IMR-90 (cell line): ENCODE data around the gene ZNF521. TPM values are rescaled to one million over a fixed set of nuclear protein-coding genes. Genes with fewer than 3 reads are reported as not detected.

Source experiments
- ATAC-seq: fragments of 200-7000 bp; cut with Tn5 transposase; 2 replicates; pipeline ENCODE4 v1.9.1; 2020; ENCODE audit warnings: low read depth, mild to moderate bottlenecking, moderate library complexity
- BruUV-seq: library from RNA; stranded (reverse); fragments of 400-500 nt; replicated peaks from 2 replicates; lab custom pipeline; 2021; lab: Mats Ljungman, UMichigan
- CTCF ChIA-PET: fragments of 300-600 bp; formaldehyde crosslinking; extraction: SDS; loops from one replicate; lab custom pipeline; 2021; ENCODE audit warnings: antibody characterized with exemption; lab: Yijun Ruan, JAX
- POLR2A ChIA-PET: fragments of 300-600 bp; sonication (Branson Sonifier 250); formaldehyde crosslinking; loops from one replicate; lab custom pipeline; 2022; ENCODE audit warnings: antibody characterized with exemption; ENCODE audit not compliant: unreplicated experiment; lab: Charles Lee
- DNase-seq: peaks from one replicate; pipeline ENCODE4 v3.0.0; 2013
- H2AFZ ChIP-seq: replicated peaks from 2 replicates; pipeline ENCODE3; 2013; ENCODE audit warnings: low read length, mild to moderate bottlenecking; ENCODE audit not compliant: poor library complexity
- H2AK5ac ChIP-seq: 2 replicates; pipeline ENCODE4 v1.6.1; 2013; ENCODE audit warnings: low read depth, low read length, inconsistent platforms
- H2AK9ac ChIP-seq: replicated peaks from 2 replicates; pipeline ENCODE3; 2013; ENCODE audit warnings: mild to moderate bottlenecking, low read depth, low read length, moderate library complexity; ENCODE audit not compliant: poor library complexity
- H2BK120ac ChIP-seq: 2 replicates; pipeline ENCODE4 v1.6.1; 2013; ENCODE audit warnings: low read depth, low read length, inconsistent platforms
- H2BK15ac ChIP-seq: 3 replicates; pipeline ENCODE4 v1.6.1; 2013; ENCODE audit warnings: low read depth, low read length, inconsistent platforms
- H2BK20ac ChIP-seq: 2 replicates; pipeline ENCODE4 v1.6.1; 2013; ENCODE audit warnings: low read depth, mild to moderate bottlenecking, inconsistent platforms, low read length, moderate library complexity
- H2BK5ac ChIP-seq: 2 replicates; pipeline ENCODE4 v1.6.1; 2013; ENCODE audit warnings: mild to moderate bottlenecking, low read depth, low read length, inconsistent platforms; ENCODE audit not compliant: poor library complexity, severe bottlenecking
- H3K14ac ChIP-seq: replicated peaks from 2 replicates; pipeline ENCODE4 v1.6.1; 2013; ENCODE audit warnings: low read depth, low read length, inconsistent platforms
- H3K18ac ChIP-seq: 2 replicates; pipeline ENCODE4 v1.6.1; 2013; ENCODE audit warnings: low read depth, low read length, control low read depth
- H3K23ac ChIP-seq: 2 replicates; pipeline ENCODE4 v1.6.1; 2013; ENCODE audit warnings: low read depth, low read length, inconsistent platforms
- H3K27ac ChIP-seq: 2 replicates; pipeline ENCODE4 v1.5.1; 2013; ENCODE audit warnings: mild to moderate bottlenecking, control low read depth, low read length; ENCODE audit not compliant: insufficient read depth
- H3K27me3 ChIP-seq: 2 replicates; pipeline ENCODE4 v1.6.1; 2013; ENCODE audit warnings: low read length; ENCODE audit not compliant: control insufficient read depth, insufficient read depth
- H3K36me3 ChIP-seq: 2 replicates; pipeline ENCODE4 v1.6.1; 2013; ENCODE audit warnings: low read length, mixed read lengths; ENCODE audit not compliant: control insufficient read depth, insufficient read depth
- H3K4ac ChIP-seq: 2 replicates; pipeline ENCODE4 v1.6.1; 2013; ENCODE audit warnings: low read depth, low read length, inconsistent platforms
- H3K4me1 ChIP-seq: 2 replicates; pipeline ENCODE4 v1.6.1; 2013; ENCODE audit warnings: low read length, mixed read lengths; ENCODE audit not compliant: control insufficient read depth, insufficient read depth
- H3K4me2 ChIP-seq: 2 replicates; pipeline ENCODE4 v1.6.1; 2013; ENCODE audit warnings: low read depth, mild to moderate bottlenecking, control low read depth, low read length, moderate library complexity
- H3K4me3 ChIP-seq: 2 replicates; pipeline ENCODE4 v1.5.1; 2013; ENCODE audit warnings: low read depth, mild to moderate bottlenecking, control low read depth, low read length, moderate library complexity; ENCODE audit not compliant: insufficient read depth
- H3K56ac ChIP-seq: 2 replicates; pipeline ENCODE4 v1.6.1; 2013; ENCODE audit warnings: low read length, inconsistent platforms; ENCODE audit not compliant: insufficient read depth; ENCODE audit errors: extremely low read depth
- H3K79me1 ChIP-seq, 2 experiments: 2 replicates each; pipeline ENCODE4 v1.6.1; 2013; ENCODE audit warnings: low read length in 2 of 2, inconsistent platforms in 1 of 2, low read depth in 1 of 2
- H3K9ac ChIP-seq: 2 replicates; pipeline ENCODE4 v1.6.1; 2013; ENCODE audit warnings: low read depth, low read length, control low read depth
- H3K9me1 ChIP-seq: 2 replicates; pipeline ENCODE4 v1.6.1; 2013; ENCODE audit warnings: low read length, inconsistent platforms; ENCODE audit not compliant: insufficient read depth
- H3K9me3 ChIP-seq: 2 replicates; pipeline ENCODE4 v1.6.1; 2013; ENCODE audit warnings: low read length; ENCODE audit not compliant: control insufficient read depth, insufficient read depth
- H4K20me1 ChIP-seq: 2 replicates; pipeline ENCODE4 v1.6.1; 2013; ENCODE audit warnings: low read length, inconsistent platforms; ENCODE audit not compliant: insufficient read depth
- H4K5ac ChIP-seq: 2 replicates; pipeline ENCODE4 v1.6.1; 2013; ENCODE audit warnings: mild to moderate bottlenecking, low read depth, low read length, control low read depth
- H4K8ac ChIP-seq, 2 experiments: 2 replicates each; pipeline ENCODE4 v1.6.1; 2013; ENCODE audit warnings: low read depth in 2 of 2, low read length in 2 of 2, control low read depth in 1 of 2, inconsistent platforms in 1 of 2
- H4K91ac ChIP-seq: 2 replicates; pipeline ENCODE4 v1.6.1; 2013; ENCODE audit warnings: low read depth, low read length, inconsistent platforms; ENCODE audit not compliant: insufficient read depth
- BHLHE40 ChIP-seq: fragments of 150-350 bp; IDR thresholded peaks from 2 replicates; pipeline ENCODE4 v1.6.1; 2016; ENCODE audit warnings: mild to moderate bottlenecking, low read depth, low read length
- CEBPB ChIP-seq: IDR thresholded peaks from 2 replicates; pipeline ENCODE4 v1.6.1; 2012; ENCODE audit warnings: low read depth, low read length, improper control_type of control experiment
- CHD1 ChIP-seq: IDR thresholded peaks from 2 replicates; pipeline ENCODE4 v1.6.1; 2012; ENCODE audit warnings: low read depth, low read length, improper control_type of control experiment
- CTCF ChIP-seq: conservative IDR thresholded peaks from 2 replicates; pipeline ENCODE4 v1.5.1; 2012; ENCODE audit warnings: mild to moderate bottlenecking, low read depth, low read length, improper control_type of control experiment
- ELK1 ChIP-seq: fragments of 150-350 bp; IDR thresholded peaks from 2 replicates; pipeline ENCODE4 v1.6.1; 2016; ENCODE audit warnings: low read depth, mild to moderate bottlenecking, low read length, moderate library complexity, borderline replicate concordance
- FOS ChIP-seq: fragments of 150-350 bp; IDR thresholded peaks from 2 replicates; pipeline ENCODE4 v1.6.1; 2016; ENCODE audit warnings: low read depth, low read length
- MAFK ChIP-seq: IDR thresholded peaks from 2 replicates; pipeline ENCODE4 v1.6.1; 2012; ENCODE audit warnings: low read depth, low read length, improper control_type of control experiment
- MAZ ChIP-seq: IDR thresholded peaks from 2 replicates; pipeline ENCODE4 v1.6.1; 2012; ENCODE audit warnings: low read depth, mild to moderate bottlenecking, low read length, improper control_type of control experiment, moderate library complexity, borderline replicate concordance
- MXI1 ChIP-seq: IDR thresholded peaks from 2 replicates; pipeline ENCODE4 v1.6.1; 2012; ENCODE audit warnings: low read depth, mild to moderate bottlenecking, low read length, moderate library complexity, borderline replicate concordance
- NFE2L2 ChIP-seq: fragments of 150-350 bp; IDR thresholded peaks from 2 replicates; pipeline ENCODE4 v1.6.1; 2016; ENCODE audit warnings: low read depth, mild to moderate bottlenecking, low read length
- POLR2A ChIP-seq: IDR thresholded peaks from 2 replicates; pipeline ENCODE4 v1.6.1; 2012; ENCODE audit warnings: mild to moderate bottlenecking, low read depth, low read length
- RAD21 ChIP-seq: IDR thresholded peaks from 2 replicates; pipeline ENCODE4 v1.6.1; 2012; ENCODE audit warnings: low read length, improper control_type of control experiment
- RCOR1 ChIP-seq: IDR thresholded peaks from 2 replicates; pipeline ENCODE4 v1.6.1; 2012; ENCODE audit warnings: mild to moderate bottlenecking, low read length, improper control_type of control experiment; ENCODE audit not compliant: insufficient replicate concordance
- RFX5 ChIP-seq: IDR thresholded peaks from 2 replicates; pipeline ENCODE4 v1.8.0; 2012; ENCODE audit warnings: low read depth, mild to moderate bottlenecking, low read length, moderate library complexity
- USF2 ChIP-seq: fragments of 150-350 bp; IDR thresholded peaks from 2 replicates; pipeline ENCODE4 v1.6.1; 2017; ENCODE audit warnings: mild to moderate bottlenecking, antibody characterized with exemption, low read length, low read depth
- WGBS, 2 experiments: methylation state at CpG; one replicate each; pipeline versions ENCODE4 v1.1.5 to v1.1.7; 2013; ENCODE audit warnings: missing lambda C conversion rate in 2 of 2; ENCODE audit not compliant: insufficient read length in 1 of 2; ENCODE audit errors: extremely low coverage in 2 of 2; 5-methylcytosine and 5-hydroxymethylcytosine counted together
- dilution Hi-C: fragments of 300-500 bp; cut with HindIII; formaldehyde crosslinking; loops from one replicate; pipeline ENCODE4 v1.14.3; 2018; ENCODE audit warnings: low sequenced_read_pairs; ENCODE audit not compliant: unreplicated experiment
- in situ Hi-C: fragments of 300-500 bp; cut with MboI; formaldehyde crosslinking; loops from 3 replicates; pipeline ENCODE4 v1.14.3; 2019; ENCODE audit warnings: low sequenced_read_pairs, inconsistent platforms, mixed read lengths
- intact Hi-C: fragments of 100-400 bp; cut with micrococcal nuclease; formaldehyde crosslinking; loops from 2 replicates; pipeline ENCODE4 v1.10.0; 2022
- polyA plus RNA-seq, 3 experiments: library from polyadenylated mRNA; depleted of rRNA; stranded (reverse); fragments of >200 nt; gene quantifications; 2 replicates each; pipeline ENCODE4 v1.2.3, GENCODE V29; 2012; ENCODE audit warnings: low replicate concordance in 1 of 3
- total RNA-seq: library from RNA; depleted of rRNA; stranded (reverse); fragments of >200 nt; gene quantifications from 2 replicates; pipeline ENCODE4 v1.2.3, GENCODE V29; 2012

ZNF521 gene
- total and polyA plus RNA-seq, 2 of the 4 experiments (the other 2 are of a cell fraction), result 21.5 to 59.3 TPM

GRCh38 chr18:25345081-25345866 lies 6.7 kb downstream of the ZNF521 start:
- dilution Hi-C loops, result no loop called here
- H3K4me1 ChIP-seq, result peaks cover 4% of the 10 kb centered on the region; the same call in 1 of the 2 replicates
- H3K9me3 ChIP-seq, result no peaks in the 10 kb centered on the region
- H4K8ac ChIP-seq, result no peak overlapping the region
- peak overlapping the region; percentile 5; the same call in 1 of the 2 replicates for H2BK20ac ChIP-seq
- H3K14ac ChIP-seq, result no peak overlapping the region
- no peak overlapping the region for H3K27ac ChIP-seq
- peaks cover 6% of the 10 kb centered on the region; the same call in 1 of the 2 replicates for H4K20me1 ChIP-seq
- H3K79me1 ChIP-seq, result peaks cover 22 to 42% of the 10 kb centered on the region in 2 experiments
- H3K4me2 ChIP-seq, result peak overlapping the region; percentile 45
- no peaks in the 10 kb centered on the region for H3K27me3 ChIP-seq
- no peaks in the 10 kb centered on the region for H3K9me1 ChIP-seq
- no peak overlapping the region for H2BK120ac ChIP-seq
- ChIA-PET POLR2A (interaction anchor here (0.5 to 0.6 kb wide), 2 partner anchors 574 to 1926 kb away, joined by 4 to 13 read pairs; no protein-coding TSS in a partner anchor), CTCF (no interaction called here)
- H3K4me3 ChIP-seq, result no peak overlapping the region
- DNase-seq, result peak; percentile 5
- in situ Hi-C loops, result no loop called here
- no peak overlapping the region for H3K9ac ChIP-seq
- no peak for ATAC-seq
- no peak overlapping the region for H2BK15ac ChIP-seq
- no CpG with 5 or more reads among the region's 8 CpGs for WGBS, 2 experiments
- no peak overlapping the region for H4K5ac ChIP-seq
- H2AK5ac ChIP-seq, result no peak overlapping the region
- H3K56ac ChIP-seq, result no peak overlapping the region
- H2AK9ac ChIP-seq, result no peak overlapping the region
- no peak overlapping the region for H2BK5ac ChIP-seq
- H2AFZ ChIP-seq, result no peak overlapping the region
- H3K36me3 ChIP-seq, result no peaks in the 10 kb centered on the region
- no peak overlapping the region for H3K18ac ChIP-seq
- peak overlapping the region; percentile 64 for H3K23ac ChIP-seq
- no peak overlapping the region for H3K4ac ChIP-seq
- no peak overlapping the region for H4K91ac ChIP-seq
- BruUV-seq, result no TSS peak
- intact Hi-C loops, result no loop called here
- TF ChIP-seq MXI1 (no peak), CTCF (no peak), RAD21 (no peak), MAZ (no peak), USF2 (no peak), NFE2L2 (no peak), CEBPB (no peak), BHLHE40 (no peak), RCOR1 (no peak), ELK1 (no peak), POLR2A (no peak), RFX5 (no peak), FOS (no peak), CHD1 (no peak), MAFK (no peak)
